Stimulated activated memory B cell treated with anti-CD40 and anti-IgM and Interleukin-4, amounts not matched to agents 10 μg/mL and 1 μg/mL and 100 μg/mL, for 72 hours (primary cell): Measurements from ENCODE around the gene KCP.

Source experiments
- ATAC-seq: fragments of 150-1000 bp; cut with Tn5 transposase; 2 replicates; pipeline ENCODE4 v1.10.0; 2021
- H3K27ac Mint-ChIP-seq: one replicate; pipeline ENCODE4 v1.8.0; 2022; ENCODE audit warnings: mild to moderate bottlenecking, mixed read lengths
- H3K27me3 Mint-ChIP-seq: one replicate; pipeline ENCODE4 v1.8.0; 2022; ENCODE audit warnings: mixed read lengths
- H3K36me3 Mint-ChIP-seq: one replicate; pipeline ENCODE4 v1.8.0; 2022; ENCODE audit warnings: mixed read lengths
- H3K4me1 Mint-ChIP-seq: one replicate; pipeline ENCODE4 v1.8.0; 2022; ENCODE audit warnings: mixed read lengths
- H3K4me3 Mint-ChIP-seq: one replicate; pipeline ENCODE4 v1.8.0; 2022; ENCODE audit warnings: mild to moderate bottlenecking, moderate library complexity, mixed read lengths
- H3K9me3 Mint-ChIP-seq: one replicate; pipeline ENCODE4 v1.8.0; 2022; ENCODE audit warnings: mixed read lengths

Gene KCP

DNA sequence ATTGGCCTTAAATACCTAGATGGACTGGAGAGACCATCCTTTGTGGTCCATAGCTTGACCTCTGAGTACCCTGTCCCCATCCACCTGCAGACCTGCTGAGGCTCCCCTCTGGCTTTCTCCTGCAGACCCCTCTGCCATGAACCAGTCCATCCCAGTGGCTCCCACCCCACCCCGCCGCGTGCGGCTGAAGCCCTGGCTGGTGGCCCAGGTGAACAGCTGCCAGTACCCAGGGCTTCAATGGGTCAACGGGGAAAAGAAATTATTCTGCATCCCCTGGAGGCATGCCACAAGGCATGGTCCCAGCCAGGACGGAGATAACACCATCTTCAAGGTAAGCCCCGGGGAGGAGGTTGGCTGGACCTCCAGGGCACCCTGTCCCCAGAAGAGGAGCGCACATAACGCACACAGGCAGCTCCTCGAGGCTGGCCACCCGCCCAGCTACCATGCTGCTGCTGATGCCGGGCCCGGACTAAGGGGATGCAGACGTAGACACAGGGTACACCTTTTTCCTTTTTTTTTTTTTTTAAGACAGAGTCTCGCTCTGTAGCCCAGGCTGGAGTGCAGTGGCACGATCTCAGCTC lies 31.5 kb upstream of the KCP start:
- Mint-ChIP-seq H3K9me3 (no peaks in the 10 kb centered on the region), H3K36me3 (peaks cover 55% of the 10 kb centered on the region), H3K27ac (peak overlapping the region; percentile 96), H3K4me3 (peak overlapping the region; percentile 93), H3K4me1 (peaks cover 65% of the 10 kb centered on the region), H3K27me3 (no peaks in the 10 kb centered on the region)
- ATAC-seq = no peak

DNA sequence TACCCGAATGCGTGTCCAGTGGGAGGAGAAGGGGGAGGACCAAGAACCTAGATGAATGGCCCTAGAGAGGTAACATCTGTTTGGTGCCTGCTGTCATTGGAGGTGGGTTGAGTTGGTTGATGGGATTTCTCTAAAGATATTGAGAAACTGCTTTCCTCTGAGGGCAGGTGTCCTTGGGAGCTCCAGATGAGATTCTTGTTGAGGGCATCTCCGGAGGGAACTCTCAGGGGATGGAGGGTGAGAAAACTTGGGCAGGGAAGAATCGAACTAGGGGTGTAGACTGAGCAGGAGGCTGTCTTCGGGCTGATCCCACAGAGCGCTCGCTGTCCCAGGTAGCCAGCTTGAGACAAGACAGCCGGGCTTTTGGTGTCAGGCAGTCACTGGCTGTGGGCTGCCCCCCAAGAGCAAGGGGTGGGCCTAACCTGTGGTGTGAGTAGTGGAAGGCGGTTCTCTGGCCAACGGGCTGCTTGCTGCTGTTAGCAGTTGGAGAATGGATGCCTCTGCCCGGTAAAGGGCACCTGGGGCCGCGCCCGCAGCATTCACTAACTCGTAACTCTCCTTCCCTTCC lies 30.9 kb upstream of the KCP start:
- Mint-ChIP-seq H3K9me3 (no peaks in the 10 kb centered on the region), H3K27me3 (no peaks in the 10 kb centered on the region), H3K27ac (peak overlapping the region; percentile 96), H3K4me3 (peak overlapping the region; percentile 93), H3K4me1 (peaks cover 65% of the 10 kb centered on the region), H3K36me3 (peaks cover 49% of the 10 kb centered on the region)
- no peak for ATAC-seq

DNA sequence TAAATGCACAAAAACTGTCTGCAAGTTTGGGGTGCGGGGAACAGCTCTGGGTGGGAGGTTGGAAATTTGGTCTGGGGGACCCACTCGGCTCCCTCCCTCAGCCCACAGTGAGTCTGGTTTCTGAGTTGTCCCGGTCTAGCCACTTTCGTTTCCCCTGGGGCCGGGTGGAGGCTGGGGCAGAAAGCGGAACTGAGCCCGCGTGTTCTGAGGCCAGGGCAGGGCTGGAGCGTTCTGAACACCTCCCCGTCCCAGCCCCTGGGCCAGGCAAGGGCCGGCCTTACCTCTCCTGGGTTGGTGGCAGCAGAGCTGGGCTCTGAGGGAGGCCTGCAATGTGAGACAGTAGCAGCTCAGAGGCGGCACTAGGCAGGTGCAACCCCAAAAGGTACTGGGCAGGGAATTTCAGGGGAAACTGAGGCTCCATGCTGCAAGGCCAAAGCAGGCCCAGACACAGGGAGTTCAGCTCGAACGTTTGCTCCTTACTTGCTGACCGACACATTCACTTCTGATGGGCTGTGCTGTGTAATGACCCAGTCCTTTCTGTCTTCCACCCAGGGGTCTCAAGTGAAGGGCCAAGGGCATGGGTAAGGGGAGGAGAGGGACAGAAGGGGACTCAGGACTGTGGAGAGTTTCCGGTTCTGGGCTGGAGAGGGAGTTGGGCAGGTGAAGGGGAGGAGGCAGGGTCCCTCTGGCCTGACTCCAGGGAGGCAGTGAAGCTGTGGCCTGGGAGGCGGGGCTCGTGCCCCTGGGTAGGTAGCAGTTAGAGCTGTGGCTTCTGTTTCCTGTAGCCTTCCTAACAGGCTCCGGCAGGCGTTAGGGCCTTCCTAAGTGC lies 30.2 kb upstream of the KCP start:
- peak; percentile 84 for ATAC-seq
- Mint-ChIP-seq H3K9me3 (no peaks in the 10 kb centered on the region), H3K27ac (peak overlapping the region; percentile 96), H3K27me3 (no peaks in the 10 kb centered on the region), H3K4me3 (peak overlapping the region; percentile 93), H3K36me3 (peaks cover 44% of the 10 kb centered on the region), H3K4me1 (peaks cover 62% of the 10 kb centered on the region)

DNA sequence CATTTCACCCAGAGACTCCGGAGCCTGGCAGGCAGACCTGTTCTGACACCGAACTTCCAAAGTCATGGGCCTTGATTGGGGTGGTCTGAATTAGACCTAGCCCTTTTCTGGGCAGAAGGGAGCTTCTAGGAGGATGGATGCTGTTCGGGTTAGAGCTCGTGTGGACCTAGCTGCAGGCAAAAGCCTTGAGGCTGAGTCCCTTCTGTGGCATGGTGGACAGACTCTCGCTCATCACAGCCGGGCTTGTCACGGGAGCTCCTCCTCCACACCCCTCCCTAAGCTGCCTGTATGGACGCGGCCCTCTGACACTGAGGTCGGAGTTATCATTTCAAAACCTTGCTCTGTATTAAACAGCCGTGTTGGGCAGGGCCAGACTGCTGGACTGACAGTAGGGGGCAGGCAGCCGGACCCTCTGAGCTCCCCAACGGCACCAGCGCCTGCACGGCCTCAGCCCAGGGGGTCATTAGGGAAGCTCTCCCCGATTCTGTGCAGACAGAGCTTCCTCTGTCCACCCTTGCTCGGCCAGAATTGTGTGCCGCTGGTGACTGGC lies 29.4 kb upstream of the KCP start:
- no peaks in the 10 kb centered on the region for H3K27me3 Mint-ChIP-seq
- peak overlapping the region; percentile 93 for H3K4me3 Mint-ChIP-seq
- H3K4me1 Mint-ChIP-seq = peaks cover 68% of the 10 kb centered on the region
- H3K27ac Mint-ChIP-seq = peak overlapping the region; percentile 96
- ATAC-seq = peak; percentile 62
- no peaks in the 10 kb centered on the region for H3K9me3 Mint-ChIP-seq
- peaks cover 37% of the 10 kb centered on the region for H3K36me3 Mint-ChIP-seq

DNA sequence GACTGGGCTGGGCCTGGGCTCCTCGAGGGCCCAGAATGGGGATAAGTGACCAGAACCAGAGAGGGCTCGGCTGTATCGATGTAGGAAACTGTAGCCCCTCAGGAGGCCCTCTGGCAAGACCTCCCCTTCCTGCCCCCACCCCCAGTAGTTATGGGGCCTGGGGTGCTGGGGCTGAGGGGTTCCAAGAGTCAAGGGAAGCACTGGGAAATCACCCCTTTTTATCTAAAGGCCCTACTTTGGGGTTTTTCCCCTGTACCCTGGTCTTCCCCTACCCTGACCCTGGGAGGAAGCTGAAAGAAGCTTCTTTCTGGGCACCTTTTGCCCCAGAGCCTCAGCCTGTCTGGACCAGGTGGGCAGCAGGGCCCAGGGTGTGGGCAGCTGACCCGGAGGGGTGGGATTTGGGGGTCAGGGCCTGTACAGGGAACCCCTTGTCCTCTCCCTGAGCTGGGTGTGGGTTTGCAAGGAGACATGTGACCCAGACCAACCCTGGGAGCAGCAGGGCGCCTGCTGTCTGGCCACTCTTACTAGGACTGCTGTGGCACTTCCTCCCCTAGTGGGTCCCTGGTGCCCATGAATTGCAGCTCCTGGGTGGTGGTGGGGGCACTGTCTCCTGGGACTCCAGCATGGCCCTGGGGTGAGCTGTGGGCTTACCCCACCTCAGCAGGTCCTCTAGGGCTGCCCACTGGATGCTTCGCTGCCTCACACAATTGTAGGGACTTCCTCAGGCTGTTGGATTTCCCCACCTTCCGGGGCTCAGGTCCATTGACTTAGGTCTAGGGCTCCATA lies 28.8 kb upstream of the KCP start:
- Mint-ChIP-seq H3K27ac (peak overlapping the region; percentile 96), H3K36me3 (peaks cover 30% of the 10 kb centered on the region), H3K4me3 (peak overlapping the region; percentile 93), H3K9me3 (no peaks in the 10 kb centered on the region), H3K4me1 (peaks cover 70% of the 10 kb centered on the region), H3K27me3 (no peaks in the 10 kb centered on the region)
- peak; percentile 61 for ATAC-seq

DNA sequence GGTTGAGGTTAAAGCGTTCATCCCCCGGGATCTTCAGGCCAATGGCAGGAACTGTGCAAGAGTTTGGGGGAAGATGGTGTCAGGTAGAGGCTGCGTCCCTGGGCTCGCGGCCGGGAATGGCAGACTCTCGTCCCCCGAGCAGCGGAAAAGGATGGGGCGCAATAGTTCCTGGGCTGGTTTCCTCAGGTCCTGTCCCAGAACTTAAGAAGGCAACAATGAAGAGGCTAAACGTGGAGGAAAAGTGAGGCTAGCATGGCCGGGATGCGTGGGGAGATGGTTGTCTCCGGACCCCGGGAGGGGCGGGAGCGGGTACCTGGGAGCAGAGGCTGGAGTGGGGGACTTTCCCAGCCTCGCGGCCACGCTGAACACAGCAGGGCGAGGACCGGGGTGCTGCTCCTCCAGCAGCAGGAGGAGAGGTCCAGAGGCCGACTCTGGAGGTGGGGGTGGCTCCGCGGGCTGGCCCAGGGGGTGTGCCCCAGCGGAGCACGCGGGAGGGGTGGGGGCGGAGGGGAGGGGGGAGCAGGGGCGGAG lies 28.1 kb upstream of the KCP start:
- peak; percentile 17 for ATAC-seq

DNA sequence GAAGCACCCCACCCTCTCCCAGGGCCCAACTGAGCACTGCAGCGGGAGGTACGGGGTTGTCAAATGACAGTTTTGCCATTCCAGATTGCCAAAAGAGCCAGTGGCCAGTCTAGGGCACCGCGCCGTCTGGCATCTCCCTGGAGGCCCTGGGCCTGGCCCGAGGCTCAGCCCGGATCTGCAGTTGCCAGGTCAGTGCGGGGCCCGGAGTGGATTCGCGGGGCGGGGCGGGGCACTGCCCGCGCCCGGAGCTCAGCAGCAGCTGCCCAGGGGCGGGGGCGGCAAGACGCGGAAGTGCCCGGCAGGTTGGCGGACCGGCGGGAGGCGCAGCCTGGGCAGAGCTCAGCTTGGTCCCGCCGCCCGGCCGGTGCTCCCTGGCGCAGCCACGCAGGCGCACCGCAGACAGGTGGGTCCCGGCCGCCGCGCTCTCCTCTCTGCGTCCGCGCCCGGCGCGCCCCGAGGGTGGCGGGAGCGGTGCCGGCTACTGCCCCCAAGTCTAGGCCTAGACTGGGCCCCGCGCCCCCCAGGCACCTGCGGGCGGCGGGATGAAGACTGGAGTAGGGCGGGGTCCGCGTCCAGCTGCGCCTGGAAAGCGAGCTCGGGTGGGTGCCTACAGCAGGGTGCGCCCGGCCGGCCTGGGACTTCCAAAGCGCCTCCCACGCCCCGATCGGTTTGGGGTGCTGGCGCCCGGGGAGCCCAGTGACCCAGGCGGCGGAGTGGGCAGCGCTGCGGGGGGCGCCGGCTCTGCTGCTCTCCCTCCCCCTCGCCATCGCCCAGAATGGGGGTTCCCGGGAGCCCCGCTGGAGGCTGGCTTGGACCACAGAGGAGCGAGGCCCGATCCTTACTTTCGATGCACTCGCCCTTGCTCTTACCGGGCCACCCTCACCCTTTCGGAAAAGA lies 27.4 kb upstream of the KCP start, which contains the start of gene IRF5:
TSS of gene IRF5 (plus strand) at position 281 of the 897 bp plus-strand sequence. CDS start 4,155 bp downstream, outside the sequence.
- Mint-ChIP-seq H3K36me3 (peaks cover 17% of the 10 kb centered on the region), H3K9me3 (no peaks in the 10 kb centered on the region), H3K27ac (peak within 1 kb of the TSS; percentile 96), H3K4me1 (peaks cover 73% of the 10 kb centered on the region), H3K27me3 (no peaks in the 10 kb centered on the region), H3K4me3 (peak within 1 kb of the TSS; percentile 93)
- peak; percentile 5 for ATAC-seq

More for the DNA sequence above, 28.1 kb upstream of the KCP start:
- Mint-ChIP-seq H3K4me1 (peaks cover 70% of the 10 kb centered on the region), H3K36me3 (peaks cover 23% of the 10 kb centered on the region), H3K9me3 (no peaks in the 10 kb centered on the region), H3K27me3 (no peaks in the 10 kb centered on the region), H3K27ac (peak overlapping the region; percentile 96), H3K4me3 (peak overlapping the region; percentile 93)

DNA sequence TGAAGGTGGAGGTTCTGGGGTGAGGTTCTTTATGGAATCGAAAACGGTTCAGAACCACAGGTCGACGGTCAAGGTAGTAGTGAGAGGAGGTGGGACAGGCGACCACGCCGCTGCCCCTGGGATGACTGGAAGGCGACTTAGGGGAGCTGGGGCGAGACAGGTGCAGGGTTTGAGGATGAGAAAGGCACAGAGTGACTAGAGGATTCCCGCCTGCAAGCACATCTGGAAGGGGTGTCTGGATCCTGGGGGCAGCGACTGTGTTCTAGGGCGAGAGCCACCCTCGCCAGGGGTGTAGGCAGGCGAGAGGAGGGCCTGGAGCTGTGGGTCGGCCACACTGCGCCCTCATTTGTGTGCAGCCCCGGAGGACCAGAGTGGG lies 26.8 kb upstream of the KCP start:
- Mint-ChIP-seq H3K27me3 (no peaks in the 10 kb centered on the region), H3K4me1 (peaks cover 76% of the 10 kb centered on the region), H3K4me3 (peak overlapping the region; percentile 93), H3K27ac (peak overlapping the region; percentile 96), H3K36me3 (peaks cover 17% of the 10 kb centered on the region), H3K9me3 (no peaks in the 10 kb centered on the region)
- ATAC-seq = no peak

DNA sequence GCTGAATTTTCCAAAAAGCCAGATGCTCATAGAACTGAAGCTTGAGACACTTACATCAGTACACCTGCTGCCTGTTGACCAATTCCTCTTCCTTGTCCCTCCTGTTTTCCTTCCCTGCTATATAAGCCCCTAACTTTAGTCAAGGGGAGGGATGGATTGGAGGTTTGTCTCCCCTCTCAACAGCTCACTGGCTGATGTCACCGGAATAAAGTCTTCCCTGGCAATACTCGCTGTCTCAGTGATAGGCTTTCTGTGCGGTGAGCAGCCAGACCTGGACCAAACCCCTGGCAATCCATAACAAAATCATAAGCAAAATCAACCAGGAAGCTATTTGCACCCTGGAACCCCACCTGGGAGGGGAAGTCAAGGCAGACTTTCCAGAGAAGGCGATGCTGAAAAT lies 26.3 kb upstream of the KCP start:
- H3K4me3 Mint-ChIP-seq = peak overlapping the region; percentile 93
- H3K9me3 Mint-ChIP-seq = no peaks in the 10 kb centered on the region
- H3K36me3 Mint-ChIP-seq = peaks cover 17% of the 10 kb centered on the region
- H3K27ac Mint-ChIP-seq = peak overlapping the region; percentile 96
- H3K27me3 Mint-ChIP-seq = no peaks in the 10 kb centered on the region
- ATAC-seq = no peak
- peaks cover 78% of the 10 kb centered on the region for H3K4me1 Mint-ChIP-seq

DNA sequence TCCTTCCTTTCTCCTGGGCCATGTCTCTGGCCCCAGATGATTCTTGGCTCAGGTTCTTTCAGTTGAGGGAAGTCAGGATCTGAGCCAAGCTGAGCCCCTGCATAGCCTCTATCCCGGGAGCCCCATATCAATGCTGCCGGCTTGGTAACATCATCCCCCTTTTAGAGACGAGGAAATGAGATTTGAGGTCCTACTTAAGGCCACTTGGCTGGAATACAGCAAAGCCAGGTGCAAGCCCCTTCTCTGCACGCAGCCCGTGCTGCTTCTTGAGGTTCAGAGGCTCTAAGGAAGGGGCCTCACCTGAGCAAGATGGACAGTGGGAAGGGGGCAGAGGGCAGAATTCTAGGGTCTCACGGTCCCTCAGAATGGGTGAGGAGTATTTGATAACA lies 24.8 kb upstream of the KCP start:
- H3K4me3 Mint-ChIP-seq = peak overlapping the region; percentile 45
- H3K36me3 Mint-ChIP-seq = peaks cover 6% of the 10 kb centered on the region
- no peak for ATAC-seq
- H3K27ac Mint-ChIP-seq = peak overlapping the region; percentile 96
- no peaks in the 10 kb centered on the region for H3K9me3 Mint-ChIP-seq
- H3K4me1 Mint-ChIP-seq = peaks cover 65% of the 10 kb centered on the region
- H3K27me3 Mint-ChIP-seq = no peaks in the 10 kb centered on the region

DNA sequence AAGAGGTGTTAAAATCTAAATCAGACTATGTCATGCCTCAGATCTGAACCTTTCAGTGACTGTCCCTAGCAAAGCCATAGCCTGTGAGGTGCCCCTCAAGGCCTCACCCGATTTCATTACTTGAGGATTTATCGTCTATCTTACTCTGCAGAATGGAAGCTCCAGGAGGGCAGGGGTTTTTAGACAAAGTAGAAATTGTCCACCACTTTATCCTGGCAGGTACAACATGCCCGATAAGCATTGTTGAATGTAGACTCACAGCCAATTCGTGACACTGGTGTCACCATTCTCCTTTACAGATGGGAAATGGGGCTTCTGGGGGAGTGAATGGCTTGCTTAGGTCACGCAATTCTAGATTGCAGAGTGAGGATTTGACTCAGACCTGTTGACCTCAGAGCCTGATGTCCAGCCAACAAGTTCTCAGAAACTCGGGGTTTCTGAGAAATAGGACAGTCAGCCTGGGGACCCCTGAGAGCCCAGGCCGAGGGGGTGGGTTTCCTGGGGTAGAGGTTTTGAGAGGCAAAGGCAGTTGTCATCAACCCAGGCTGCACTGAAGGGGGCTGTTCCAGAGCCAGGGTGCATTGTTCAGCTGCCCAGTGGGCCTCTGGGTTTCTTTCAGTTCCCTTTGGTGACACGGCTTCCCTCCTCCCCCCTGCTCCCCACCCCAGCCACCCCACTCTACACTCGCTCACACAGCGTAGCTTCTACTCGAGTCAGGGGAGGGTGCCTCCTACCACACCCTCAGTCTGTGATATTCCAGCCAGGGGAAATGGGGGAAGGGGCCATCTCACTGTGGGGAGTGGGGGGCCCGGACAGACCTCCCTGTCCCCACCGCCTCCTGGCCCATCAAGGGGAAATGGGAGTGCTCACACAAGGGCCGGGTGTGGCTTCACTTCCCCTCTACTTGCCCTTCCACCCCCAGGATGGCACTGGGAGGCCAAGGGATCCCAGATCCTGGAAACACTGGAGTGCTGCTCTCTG lies 24.1 kb upstream of the KCP start:
- H3K9me3 Mint-ChIP-seq = no peaks in the 10 kb centered on the region
- H3K4me3 Mint-ChIP-seq = peak overlapping the region; percentile 65
- ATAC-seq = peak; percentile 71
- H3K27ac Mint-ChIP-seq = peak overlapping the region; percentile 96
- peaks cover 58% of the 10 kb centered on the region for H3K4me1 Mint-ChIP-seq
- H3K36me3 Mint-ChIP-seq = peaks cover 6% of the 10 kb centered on the region
- H3K27me3 Mint-ChIP-seq = no peaks in the 10 kb centered on the region

DNA sequence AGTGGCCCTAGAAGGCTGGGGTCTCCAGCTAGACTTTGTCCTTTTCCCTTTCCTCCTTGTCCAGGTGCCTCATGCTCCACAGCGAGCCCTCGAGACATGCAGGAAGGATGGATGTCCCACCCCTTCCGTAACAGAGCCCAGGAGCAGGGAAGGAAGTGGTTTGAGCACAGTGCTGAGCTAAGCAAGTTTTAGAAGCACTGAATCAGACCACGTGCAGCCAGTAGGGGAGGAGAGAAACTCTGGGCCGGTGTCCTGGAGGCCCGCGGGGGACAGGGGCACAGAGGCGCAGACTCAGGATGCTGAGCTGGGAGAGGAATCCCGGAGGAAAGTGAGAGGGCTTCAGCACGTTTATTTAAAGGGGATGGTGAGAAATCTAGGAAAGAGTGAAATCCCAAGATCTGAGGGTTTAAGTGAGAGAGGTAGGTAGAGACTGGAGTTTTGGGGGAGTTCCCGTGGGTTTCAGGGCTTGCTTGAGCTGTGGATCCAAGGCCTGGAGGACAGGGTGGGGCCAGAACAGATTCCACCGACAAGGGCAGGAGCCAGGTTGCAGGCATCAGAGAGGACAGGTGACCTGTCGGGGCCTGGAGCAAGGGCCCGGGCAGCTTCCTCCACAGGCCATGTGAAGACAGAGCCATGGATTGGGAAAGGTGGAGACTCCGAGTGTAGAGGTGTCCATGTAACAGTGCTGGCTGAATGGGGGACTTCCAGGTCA lies 22.8 kb upstream of the KCP start:
- Mint-ChIP-seq H3K4me3 (peak overlapping the region; percentile 81), H3K36me3 (peaks cover 1% of the 10 kb centered on the region), H3K27me3 (no peaks in the 10 kb centered on the region), H3K27ac (peak overlapping the region; percentile 96), H3K4me1 (peaks cover 53% of the 10 kb centered on the region), H3K9me3 (no peaks in the 10 kb centered on the region)
- peak; percentile 31 for ATAC-seq

DNA sequence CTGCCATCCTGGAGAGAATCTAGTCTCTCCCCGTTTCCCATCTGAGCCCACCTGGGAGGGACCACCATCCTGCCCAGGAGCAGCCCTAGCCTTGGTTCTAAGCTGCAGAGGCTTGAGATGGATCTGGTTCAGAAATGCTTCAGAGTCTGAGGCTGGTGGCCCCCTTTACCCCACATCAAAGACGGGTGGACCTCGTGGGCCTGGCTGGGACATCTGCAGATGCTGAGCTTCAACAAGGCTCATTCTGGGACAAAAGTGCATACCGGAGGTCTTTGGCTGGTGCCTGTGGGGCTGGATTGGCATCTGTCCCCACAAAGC lies 22.3 kb upstream of the KCP start:
- Mint-ChIP-seq H3K4me3 (no peak overlapping the region), H3K27ac (peak overlapping the region; percentile 96), H3K36me3 (no peaks in the 10 kb centered on the region), H3K9me3 (no peaks in the 10 kb centered on the region), H3K27me3 (no peaks in the 10 kb centered on the region), H3K4me1 (peaks cover 53% of the 10 kb centered on the region)
- ATAC-seq = no peak
